Epithelial cell of proximal tubule (primary cell): ENCODE results near the gene PRKACA. TPM values are rescaled to one million over a fixed set of nuclear protein-coding genes. Genes with fewer than 3 reads are reported as not detected.
A peak's percentile ranks its signal among the peaks of the same experiment; 100 is the strongest.

Experiments used
- DNase-seq: peaks from one replicate; pipeline ENCODE4 v3.0.0-alpha.2; 2011; ENCODE audit warnings: low read depth
- H3K4me3 ChIP-seq: 2 replicates; pipeline ENCODE4 v1.5.1; 2011; ENCODE audit warnings: low read depth, mild to moderate bottlenecking, low read length
- CTCF ChIP-seq: conservative IDR thresholded peaks from 2 replicates; pipeline ENCODE4 v1.5.1; 2012; ENCODE audit warnings: low read depth, mild to moderate bottlenecking, low read length
- total RNA-seq: library from RNA; depleted of rRNA; stranded (reverse); fragments of >200 nt; gene quantifications from 2 replicates; pipeline ENCODE4 v1.2.3, GENCODE V29; 2015

The PRKACA gene
- total RNA-seq, 1 donor from 2014 or later: 40.8 TPM

GRCh38 chr19:14122924-14123323 is 5.4 kb upstream of the PRKACA start:
- no peak for DNase-seq
- no peak overlapping the region for H3K4me3 ChIP-seq
- TF ChIP-seq CTCF: no peak

DNA sequence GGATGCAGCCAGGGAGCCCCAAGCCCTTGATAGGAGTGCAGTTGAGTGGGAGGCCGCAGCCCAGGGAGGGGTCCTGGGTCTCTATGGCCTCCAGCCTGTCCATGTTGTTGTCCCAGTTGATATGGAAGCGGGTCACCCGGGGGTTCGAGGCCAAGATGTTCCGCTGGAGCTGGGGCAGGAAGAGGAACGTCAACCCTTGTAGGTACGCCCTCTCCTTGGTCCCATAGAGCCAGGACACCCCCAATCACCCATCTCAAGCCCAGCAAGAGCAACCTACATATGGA is 2.9 kb upstream of the PRKACA start:
- no peak for DNase-seq
- no peak for TF ChIP-seq CTCF

DNA sequence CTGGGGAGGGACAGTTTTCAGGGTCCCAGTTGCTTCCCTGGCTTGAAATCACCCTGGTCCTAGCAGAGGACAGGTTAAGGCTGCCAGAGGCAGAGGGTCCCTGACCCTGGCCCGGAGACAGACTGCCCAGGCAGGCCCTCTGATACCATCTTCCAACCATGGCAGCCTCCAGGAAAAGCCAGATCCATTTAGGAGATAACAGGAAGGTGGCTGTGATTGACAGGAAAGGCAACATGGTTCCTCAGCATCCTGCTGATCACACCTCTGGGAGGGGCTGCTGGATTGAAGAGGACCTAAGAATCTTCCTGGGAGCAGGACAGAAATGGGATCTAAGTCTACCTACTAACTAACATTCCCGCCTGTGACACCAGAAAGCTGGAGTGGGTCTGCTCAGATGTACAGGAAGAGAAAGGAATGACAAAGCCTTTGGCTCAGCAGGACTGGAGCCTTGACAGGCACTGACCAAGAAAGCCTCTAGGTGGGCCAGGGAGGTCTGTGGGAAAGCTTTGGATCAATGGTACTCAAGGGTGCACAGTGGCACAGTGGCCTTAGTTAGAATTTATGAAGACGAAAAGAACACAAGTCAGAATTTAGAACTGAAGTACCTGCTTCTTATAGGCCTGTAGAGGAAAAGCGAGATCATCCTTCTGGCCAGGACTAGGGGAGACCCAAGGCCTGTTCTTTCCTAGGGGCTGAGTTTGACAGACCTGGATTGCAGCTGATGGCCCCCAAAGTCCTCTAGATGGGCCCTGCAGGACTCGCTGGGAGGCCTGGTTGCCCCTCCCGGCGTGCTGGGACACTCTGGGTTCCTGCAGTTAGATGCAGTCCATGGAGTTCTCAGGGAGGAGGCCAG is 2.3 kb upstream of the PRKACA start:
- TF ChIP-seq CTCF: no peak

More for the DNA sequence above, 2.9 kb upstream of the PRKACA start:
- no peak overlapping the region for H3K4me3 ChIP-seq

DNA sequence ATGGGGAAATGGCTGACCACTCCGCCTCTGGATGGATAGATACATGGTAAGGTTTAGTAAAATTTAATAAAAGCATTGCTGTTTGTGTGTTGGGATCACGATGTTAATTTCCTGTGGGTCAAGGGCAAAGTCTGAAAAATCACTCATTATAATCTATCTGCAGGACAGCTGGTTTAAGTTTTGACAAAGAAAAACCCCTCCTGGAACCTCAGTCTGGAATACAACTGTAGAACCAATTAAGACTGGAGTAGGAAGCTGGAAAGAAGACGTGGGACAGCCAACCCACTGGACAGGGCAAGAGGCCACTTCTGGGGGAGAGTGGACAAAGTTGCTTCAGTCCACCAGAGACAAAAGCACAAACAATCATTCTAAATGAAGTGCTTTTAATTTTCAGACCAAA is 1.6 kb upstream of the PRKACA start:
- H3K4me3 ChIP-seq: peak overlapping the region; percentile 61
- TF ChIP-seq CTCF: no peak
- no peak for DNase-seq

More for the DNA sequence above, 2.3 kb upstream of the PRKACA start:
- DNase-seq: no peak
- H3K4me3 ChIP-seq: no peak overlapping the region

GRCh38 chr19:14118165-14119051 is 846 bp upstream of the PRKACA start:
- peak overlapping the region; percentile 61 for H3K4me3 ChIP-seq
- DNase-seq: no peak
- TF ChIP-seq CTCF: no peak

GRCh38 chr19:14116918-14117578 is 514 bp downstream of the PRKACA start:
- no peak for TF ChIP-seq CTCF
- DNase-seq: no peak
- H3K4me3 ChIP-seq: peak overlapping the region; percentile 77
